A673 (cell line): ENCODE data around the gene ANKRD44.

Experiments
- CTCF ChIP-seq: fragments of 300-800, 200-600 bp; sonication (generic); conservative IDR thresholded peaks from 2 replicates; pipeline ENCODE4 v1.5.1; 2017; ENCODE audit warnings: low read depth, mild to moderate bottlenecking, antibody characterized with exemption, low read length, moderate library complexity, mixed read lengths
- EZH2 ChIP-seq: fragments of 200-600 bp; sonication (generic); IDR thresholded peaks from 2 replicates; pipeline ENCODE4 v1.6.1; 2017; ENCODE audit warnings: borderline replicate concordance, low read depth, mild to moderate bottlenecking, mixed read lengths, antibody characterized with exemption, low read length; ENCODE audit not compliant: poor library complexity, severe bottlenecking

GRCh38 chr2:197261808-197262226 is 48.8 kb downstream of the ANKRD44 start:
- TF ChIP-seq EZH2 (no peak), CTCF (no peak)
